K562 (cell line): Measurements from ENCODE around the gene PPP6C. TPM values are rescaled to one million over a fixed set of nuclear protein-coding genes. Genes with fewer than 3 reads are reported as not detected.

Experiments used
- ARID4B ChIP-seq: sonication (generic); formaldehyde crosslinking; IDR thresholded peaks from 2 replicates; pipeline ENCODE4 v1.8.0; 2022; ENCODE audit warnings: mild to moderate bottlenecking, missing genetic modification reagents
- ATF6 ChIP-seq: sonication (generic); formaldehyde crosslinking; IDR thresholded peaks from 2 replicates; pipeline ENCODE4 v1.4.0; 2020; ENCODE audit warnings: mild to moderate bottlenecking, missing genetic modification reagents
- CHD4 ChIP-seq: fragments of 200-600 bp; sonication (generic); IDR thresholded peaks from 3 replicates; pipeline ENCODE4 v1.6.1; 2012; ENCODE audit warnings: low read depth, mild to moderate bottlenecking, mixed read lengths, low read length, inconsistent platforms; ENCODE audit not compliant: insufficient read depth, insufficient replicate concordance, poor library complexity, severe bottlenecking
- EP300 ChIP-seq: IDR thresholded peaks from 2 replicates; pipeline ENCODE4 v1.6.1; 2012; ENCODE audit warnings: low read length, improper control_type of control experiment
- ILF3 ChIP-seq: fragments of 450-650 bp; IDR thresholded peaks from 2 replicates; pipeline ENCODE4 v1.6.1; 2018; ENCODE audit warnings: antibody characterized with exemption, mild to moderate bottlenecking, moderate library complexity, borderline replicate concordance
- IRF2 ChIP-seq: sonication (generic); formaldehyde crosslinking; IDR thresholded peaks from 2 replicates; pipeline ENCODE4 v1.8.1; 2022; ENCODE audit warnings: mild to moderate bottlenecking, missing genetic modification reagents
- NEUROD1 ChIP-seq: fragments of 150-350 bp; IDR thresholded peaks from 2 replicates; pipeline ENCODE4 v1.6.1; 2014; ENCODE audit warnings: borderline replicate concordance, low read length, low read depth; ENCODE audit not compliant: partially characterized antibody
- PML ChIP-seq: IDR thresholded peaks from 2 replicates; pipeline ENCODE4 v1.6.1; 2012; ENCODE audit warnings: low read length, inconsistent platforms
- POU5F1 ChIP-seq: fragments of 150-350 bp; IDR thresholded peaks from 2 replicates; pipeline ENCODE4 v1.6.1; 2014; ENCODE audit warnings: borderline replicate concordance, low read length, low read depth, mild to moderate bottlenecking; ENCODE audit not compliant: partially characterized antibody
- SIX5 ChIP-seq, 2 experiments: IDR thresholded peaks; 2 replicates each; pipeline ENCODE4 v1.6.1; 2011; ENCODE audit warnings: low read length in 2 of 2, borderline replicate concordance in 1 of 2, low read depth in 1 of 2, mild to moderate bottlenecking in 1 of 2, moderate library complexity in 1 of 2; ENCODE audit not compliant: insufficient read depth in 1 of 2
- TCF7L2 ChIP-seq: fragments of 150-350 bp; IDR thresholded peaks from 2 replicates; pipeline ENCODE4 v1.6.1; 2016; ENCODE audit warnings: low read depth, mild to moderate bottlenecking, low read length, moderate library complexity
- TGIF2 ChIP-seq: sonication (generic); formaldehyde crosslinking; IDR thresholded peaks from 2 replicates; pipeline ENCODE4 v1.8.1; 2022; ENCODE audit warnings: mild to moderate bottlenecking, missing genetic modification reagents, moderate library complexity
- ZBTB8A ChIP-seq: fragments of 450-650 bp; IDR thresholded peaks from 2 replicates; pipeline ENCODE4 v1.6.1; 2018; ENCODE audit warnings: mild to moderate bottlenecking, moderate library complexity; ENCODE audit not compliant: partially characterized antibody
- ZNF124 ChIP-seq: sonication (generic); formaldehyde crosslinking; IDR thresholded peaks from 2 replicates; pipeline ENCODE4 v1.8.1; 2022; ENCODE audit warnings: missing genetic modification reagents
- ZNF518B ChIP-seq: fragments of 250-450 bp; sonication (Bioruptor Pico); IDR thresholded peaks from 2 replicates; pipeline ENCODE4 v1.5.0; 2021; ENCODE audit warnings: mild to moderate bottlenecking, moderate library complexity
- ZNF695 ChIP-seq: fragments of 450-650 bp; formaldehyde crosslinking; IDR thresholded peaks from 2 replicates; pipeline ENCODE4 v1.4.0; 2020; ENCODE audit warnings: mild to moderate bottlenecking, moderate library complexity
- polyA plus RNA-seq, 8 experiments: library from polyadenylated mRNA; depleted of rRNA in 4 of 8; stranded (reverse) in 5 of 8; unstranded in 3 of 8; fragments of >200 nt; fragmentation: Nextera tagmentation in 2 of 8; fragmentation: Illumina TruSeq in 1 of 8; extraction: Ambion mirVana in 2 of 8; extraction: Trizol in 1 of 8; gene quantifications; 2 replicates each; pipeline versions ENCODE4 v1.2.1 to v1.2.3, GENCODE V29; 2011 to 2014; ENCODE audit warnings: inconsistent platforms in 1 of 8, missing spikeins in 1 of 8
- total RNA-seq, 7 experiments: library from RNA; depleted of rRNA in 6 of 7; stranded (reverse); fragments of >200 nt in 6 of 7; fragmentation: Illumina TruSeq in 2 of 7; extraction: Trizol in 2 of 7; gene quantifications; 2 replicates each; pipeline versions ENCODE4 v1.2.1 to v1.2.3, GENCODE V29; 2011 to 2021; ENCODE audit warnings: low replicate concordance in 1 of 7

PPP6C gene
- total and polyA plus RNA-seq, 9 of the 15 experiments (the other 6 are each of a cell fraction or from before 2014, with no cell fraction given): 18.8 to 44.8 (median 38.3) TPM

GRCh38 chr9:125189361-125190289 lies at the start of gene PPP6C (continued):
- TF ChIP-seq ZNF518B (CRISPR knock-in tag): no peak
- TF ChIP-seq ZBTB8A: peak; percentile 63
- TF ChIP-seq SIX5 (IDR thresholded peaks at IDR 0.05; ENCODE audit: borderline replicate concordance in 1 of 2, insufficient read depth in 1 of 2, low read depth in 1 of 2, low read length in 2 of 2): peak; percentile 96
- TF ChIP-seq TGIF2 (CRISPR knock-in tag): no peak
- no peak for TF ChIP-seq ZNF124 (CRISPR knock-in tag)
- peak; percentile 42; the same call in 1 of the 2 replicates for TF ChIP-seq TCF7L2
- no peak for TF ChIP-seq ILF3
- TF ChIP-seq NEUROD1: peak; percentile 92
- TF ChIP-seq ZNF695 (CRISPR knock-in tag): no peak
- 0 out of 2 replicates have a peak, but pooled peaks have one; percentile 42 for TF ChIP-seq PML
- TF ChIP-seq CHD4: no peak
- no peak for TF ChIP-seq IRF2 (CRISPR knock-in tag)
- TF ChIP-seq ATF6 (CRISPR knock-in tag): peak; percentile 23; the same call in 1 of the 2 replicates
- peak; percentile 100 for TF ChIP-seq POU5F1
- TF ChIP-seq ARID4B (CRISPR knock-in tag): no peak; the same call in 1 of the 2 replicates
- TF ChIP-seq EP300: peak; percentile 47; the same call in 1 of the 2 replicates
